Erythroblast (primary cell): ENCODE measurements around the gene TMEM116.

Experiments used
- GATA1 ChIP-seq: IDR thresholded peaks from 2 replicates; pipeline ENCODE4 v1.6.1; 2011; ENCODE audit warnings: low read depth, mild to moderate bottlenecking, control low read depth, low read length, moderate library complexity
- POLR2A ChIP-seq: IDR thresholded peaks from 2 replicates; pipeline ENCODE4 v1.6.1; 2011; ENCODE audit warnings: mild to moderate bottlenecking, low read length

DNA sequence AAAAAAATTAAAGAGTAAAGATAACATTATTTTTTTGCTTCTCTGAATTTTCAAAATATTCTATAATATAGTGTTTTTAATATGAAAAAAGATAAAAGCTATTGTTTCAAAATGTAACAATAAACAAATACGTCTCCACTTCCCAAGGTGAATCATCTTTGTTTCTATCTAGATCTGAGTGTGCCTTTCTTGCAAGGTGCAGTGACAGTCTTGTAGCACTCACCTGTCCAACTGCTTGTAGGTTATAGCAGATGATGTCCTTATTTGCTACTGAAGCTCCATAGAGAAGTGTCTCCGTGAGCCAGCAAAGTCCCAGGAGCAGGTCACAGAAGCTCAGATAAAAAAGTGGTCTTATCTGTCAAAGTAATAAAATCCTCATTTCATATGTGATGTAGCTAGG is 21.4 kb downstream of the TMEM116 start:
- TF ChIP-seq POLR2A, result no peak
- TF ChIP-seq GATA1, result no peak
